Measurements from ENCODE around the gene NPEPPS.
"Not testable (repeated sequence)": the region's sequence is repeated elsewhere in the genome, so short reads cannot be mapped to it uniquely, and the experiment has no call there.

The NPEPPS gene

DNA sequence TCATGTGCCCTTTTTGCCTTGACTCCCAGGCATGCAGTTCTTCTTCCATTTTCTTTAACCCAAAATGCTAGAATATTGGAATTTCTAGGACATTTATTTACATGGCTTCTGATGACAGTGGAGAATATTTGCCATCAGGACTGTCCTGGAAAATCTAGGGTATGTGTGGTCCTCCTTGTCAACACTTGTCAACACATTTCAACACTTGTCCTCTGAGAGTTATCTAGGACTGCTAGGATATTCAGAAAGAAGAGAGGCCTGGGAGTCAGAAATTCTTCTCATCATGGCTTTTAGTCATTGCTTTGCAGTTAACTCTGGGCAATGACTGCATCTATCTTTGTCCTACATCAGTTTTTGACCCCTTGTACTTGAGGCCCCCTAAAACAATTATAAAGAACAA lies 11.5 kb upstream of the NPEPPS start:
- not testable (repeated sequence) for H3K27me3 ChIP-seq (ENCODE audit: control insufficient read depth, insufficient read depth, low read length); H3K27ac ChIP-seq (ENCODE audit: low read depth, low read length); H3K36me3 ChIP-seq (ENCODE audit: control insufficient read depth, insufficient read depth, low read length); H3K9ac ChIP-seq (ENCODE audit: low read length); H3K4me1 ChIP-seq (ENCODE audit: control insufficient read depth, insufficient read depth, low read length); H3K4me3 ChIP-seq (ENCODE audit: low read depth, low read length); H3K9me3 ChIP-seq (ENCODE audit: control insufficient read depth, insufficient read depth, low read depth, low read length)

GRCh38 chr17:47520279-47520678 lies 10.6 kb upstream of the NPEPPS start:
- H3K4me3 ChIP-seq (ENCODE audit: low read depth, low read length); H3K9me3 ChIP-seq (ENCODE audit: control insufficient read depth, insufficient read depth, low read depth, low read length); H3K27me3 ChIP-seq (ENCODE audit: control insufficient read depth, insufficient read depth, low read length); H3K36me3 ChIP-seq (ENCODE audit: control insufficient read depth, insufficient read depth, low read length); H3K9ac ChIP-seq (ENCODE audit: low read length); H3K27ac ChIP-seq (ENCODE audit: low read depth, low read length); H3K4me1 ChIP-seq (ENCODE audit: control insufficient read depth, insufficient read depth, low read length): not testable (repeated sequence)

GRCh38 chr17:47521434-47521833 lies 9.5 kb upstream of the NPEPPS start:
- not testable (repeated sequence) for H3K9me3 ChIP-seq (ENCODE audit: control insufficient read depth, insufficient read depth, low read depth, low read length); H3K27ac ChIP-seq (ENCODE audit: low read depth, low read length); H3K27me3 ChIP-seq (ENCODE audit: control insufficient read depth, insufficient read depth, low read length); H3K9ac ChIP-seq (ENCODE audit: low read length); H3K4me3 ChIP-seq (ENCODE audit: low read depth, low read length); H3K36me3 ChIP-seq (ENCODE audit: control insufficient read depth, insufficient read depth, low read length); H3K4me1 ChIP-seq (ENCODE audit: control insufficient read depth, insufficient read depth, low read length)

DNA sequence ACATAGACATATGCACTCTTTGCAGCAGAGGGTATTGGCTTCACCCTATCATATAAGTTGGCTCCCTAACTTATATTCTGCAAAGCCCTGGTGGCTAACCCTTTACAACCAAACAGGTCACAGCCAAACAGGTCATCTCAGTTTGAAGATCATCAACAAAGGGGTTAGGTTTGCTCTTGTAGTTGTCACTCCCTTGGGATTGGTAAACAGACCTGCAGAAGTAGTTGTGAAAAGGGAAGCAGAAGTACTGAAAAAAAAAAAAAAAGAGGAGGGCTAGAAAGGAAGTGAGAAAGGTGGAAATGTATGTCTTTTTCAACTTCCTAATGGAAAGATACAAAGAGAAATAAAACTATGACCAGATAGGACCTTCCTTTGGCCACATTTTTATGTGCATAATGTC lies 8.6 kb upstream of the NPEPPS start:
- H3K36me3 ChIP-seq (ENCODE audit: control insufficient read depth, insufficient read depth, low read length); H3K9ac ChIP-seq (ENCODE audit: low read length); H3K27ac ChIP-seq (ENCODE audit: low read depth, low read length); H3K4me3 ChIP-seq (ENCODE audit: low read depth, low read length); H3K9me3 ChIP-seq (ENCODE audit: control insufficient read depth, insufficient read depth, low read depth, low read length); H3K27me3 ChIP-seq (ENCODE audit: control insufficient read depth, insufficient read depth, low read length); H3K4me1 ChIP-seq (ENCODE audit: control insufficient read depth, insufficient read depth, low read length): not testable (repeated sequence)

DNA sequence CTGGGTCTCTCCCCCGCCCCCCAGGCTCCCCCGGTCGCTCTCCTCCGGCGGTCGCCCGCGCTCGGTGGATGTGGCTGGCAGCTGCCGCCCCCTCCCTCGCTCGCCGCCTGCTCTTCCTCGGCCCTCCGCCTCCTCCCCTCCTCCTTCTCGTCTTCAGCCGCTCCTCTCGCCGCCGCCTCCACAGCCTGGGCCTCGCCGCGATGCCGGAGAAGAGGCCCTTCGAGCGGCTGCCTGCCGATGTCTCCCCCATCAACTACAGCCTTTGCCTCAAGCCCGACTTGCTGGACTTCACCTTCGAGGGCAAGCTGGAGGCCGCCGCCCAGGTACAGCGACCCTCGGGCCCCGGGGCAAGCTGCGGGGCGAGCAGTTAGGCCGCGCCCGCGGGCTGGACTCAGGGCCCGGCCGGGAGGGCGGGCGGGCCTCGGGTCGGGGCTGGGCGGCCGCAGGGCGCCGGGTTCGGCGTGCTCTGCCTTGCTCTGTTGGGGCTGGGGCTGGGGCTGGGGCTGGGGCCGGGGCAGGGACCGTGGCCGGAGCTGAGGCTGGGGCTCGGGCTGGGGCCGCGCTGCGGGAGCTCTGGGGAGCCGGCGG lies 419 bp downstream of the NPEPPS start:
- H3K9me3 ChIP-seq (ENCODE audit: control insufficient read depth, insufficient read depth, low read depth, low read length); H3K27ac ChIP-seq (ENCODE audit: low read depth, low read length); H3K4me1 ChIP-seq (ENCODE audit: control insufficient read depth, insufficient read depth, low read length); H3K36me3 ChIP-seq (ENCODE audit: control insufficient read depth, insufficient read depth, low read length); H3K27me3 ChIP-seq (ENCODE audit: control insufficient read depth, insufficient read depth, low read length): not testable (repeated sequence)
- Histone ChIP-seq H3K4me3 (ENCODE audit: low read depth, low read length) (peak overlapping the region; percentile 59), H3K9ac (ENCODE audit: low read length) (peak overlapping the region; percentile 50)

DNA sequence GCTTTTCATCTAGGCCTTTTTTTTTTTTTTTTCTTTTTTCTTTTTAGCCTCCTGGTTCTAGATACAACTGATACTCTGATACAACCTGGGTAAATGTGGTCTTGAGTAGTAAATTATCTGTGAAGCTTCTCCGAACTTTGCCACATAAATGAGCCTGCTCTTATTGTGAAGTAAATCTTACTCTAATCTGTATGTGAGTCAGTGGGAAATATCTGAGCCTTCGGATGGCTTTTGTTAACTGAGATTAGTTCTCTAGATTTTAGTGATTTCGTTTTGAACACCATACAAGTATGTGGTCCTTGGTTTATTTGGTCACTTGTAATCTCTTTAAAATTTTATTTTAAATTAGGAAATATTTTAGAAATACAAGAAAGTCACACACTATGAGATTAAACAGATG lies 8.2 kb downstream of the NPEPPS start:
- not testable (repeated sequence) for H3K27ac ChIP-seq (ENCODE audit: low read depth, low read length); H3K36me3 ChIP-seq (ENCODE audit: control insufficient read depth, insufficient read depth, low read length); H3K9ac ChIP-seq (ENCODE audit: low read length); H3K4me1 ChIP-seq (ENCODE audit: control insufficient read depth, insufficient read depth, low read length); H3K27me3 ChIP-seq (ENCODE audit: control insufficient read depth, insufficient read depth, low read length); H3K4me3 ChIP-seq (ENCODE audit: low read depth, low read length); H3K9me3 ChIP-seq (ENCODE audit: control insufficient read depth, insufficient read depth, low read depth, low read length)

DNA sequence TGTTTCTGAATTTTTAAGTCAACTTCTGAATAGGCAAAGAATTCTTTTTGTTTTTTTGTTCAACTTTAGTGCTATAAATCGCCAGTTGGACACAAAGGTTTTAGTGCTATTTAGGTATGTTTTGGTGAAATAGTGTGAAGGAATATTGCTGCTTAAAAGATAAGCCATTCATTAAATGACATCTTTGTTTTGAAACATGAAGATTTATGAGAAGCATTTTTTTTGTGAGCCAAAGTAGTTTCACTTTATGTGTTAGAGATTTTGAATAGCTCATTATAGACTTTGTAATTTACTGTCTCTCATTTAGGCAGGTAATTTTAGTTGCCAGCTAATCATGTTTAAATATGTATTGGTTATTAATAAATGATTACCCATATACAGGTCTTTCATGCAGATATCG lies 10.8 kb downstream of the NPEPPS start:
- not testable (repeated sequence) for H3K9ac ChIP-seq (ENCODE audit: low read length); H3K4me3 ChIP-seq (ENCODE audit: low read depth, low read length); H3K27me3 ChIP-seq (ENCODE audit: control insufficient read depth, insufficient read depth, low read length)

DNA sequence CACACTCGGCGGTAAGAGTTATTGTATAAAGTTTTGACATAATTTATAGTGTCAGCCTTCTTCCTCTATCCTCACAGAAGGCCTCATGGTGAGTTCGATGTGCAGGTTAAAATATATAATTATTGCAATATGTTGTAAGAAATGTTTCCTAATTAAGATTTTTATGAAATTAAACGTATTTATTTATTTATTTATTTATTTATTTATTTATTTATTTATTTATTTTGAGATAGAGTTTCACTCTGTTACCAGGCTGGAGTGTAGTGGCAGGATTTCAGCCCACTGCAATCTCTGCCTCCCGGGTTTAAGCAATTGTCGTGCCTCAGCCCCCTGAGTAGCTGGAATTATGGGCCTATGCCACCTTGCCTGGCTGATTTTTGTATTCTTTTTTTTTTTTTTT lies 13.4 kb downstream of the NPEPPS start:
- H3K27ac ChIP-seq (ENCODE audit: low read depth, low read length); H3K9ac ChIP-seq (ENCODE audit: low read length); H3K4me1 ChIP-seq (ENCODE audit: control insufficient read depth, insufficient read depth, low read length); H3K36me3 ChIP-seq (ENCODE audit: control insufficient read depth, insufficient read depth, low read length); H3K4me3 ChIP-seq (ENCODE audit: low read depth, low read length); H3K9me3 ChIP-seq (ENCODE audit: control insufficient read depth, insufficient read depth, low read depth, low read length); H3K27me3 ChIP-seq (ENCODE audit: control insufficient read depth, insufficient read depth, low read length): not testable (repeated sequence)

More for the DNA sequence above, 10.8 kb downstream of the NPEPPS start:
- not testable (repeated sequence) for H3K27ac ChIP-seq (ENCODE audit: low read depth, low read length); H3K4me1 ChIP-seq (ENCODE audit: control insufficient read depth, insufficient read depth, low read length); H3K9me3 ChIP-seq (ENCODE audit: control insufficient read depth, insufficient read depth, low read depth, low read length); H3K36me3 ChIP-seq (ENCODE audit: control insufficient read depth, insufficient read depth, low read length)

DNA sequence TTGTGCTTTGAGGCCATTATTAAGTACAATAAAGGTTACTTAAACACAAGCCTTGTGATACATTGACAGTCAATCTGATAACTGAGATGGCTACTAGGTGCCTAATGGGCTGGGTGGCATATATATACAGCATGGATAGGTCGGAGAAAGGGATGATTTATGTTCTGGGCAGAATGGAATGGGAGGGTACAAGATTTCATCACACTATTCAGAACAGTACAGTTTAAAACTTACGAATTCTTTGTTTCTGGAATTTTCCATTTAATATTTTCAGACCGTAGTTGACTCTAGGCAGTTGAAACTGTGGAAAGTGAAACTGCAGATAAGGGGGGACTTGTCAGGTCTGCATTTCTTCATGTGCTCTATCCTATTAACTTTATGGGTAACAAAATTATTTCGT lies 23.8 kb downstream of the NPEPPS start:
- not testable (repeated sequence) for H3K9ac ChIP-seq (ENCODE audit: low read length); H3K9me3 ChIP-seq (ENCODE audit: control insufficient read depth, insufficient read depth, low read depth, low read length); H3K36me3 ChIP-seq (ENCODE audit: control insufficient read depth, insufficient read depth, low read length); H3K4me1 ChIP-seq (ENCODE audit: control insufficient read depth, insufficient read depth, low read length); H3K4me3 ChIP-seq (ENCODE audit: low read depth, low read length); H3K27ac ChIP-seq (ENCODE audit: low read depth, low read length); H3K27me3 ChIP-seq (ENCODE audit: control insufficient read depth, insufficient read depth, low read length)

GRCh38 chr17:47556108-47556507 lies 25.2 kb downstream of the NPEPPS start:
- H3K4me1 ChIP-seq (ENCODE audit: control insufficient read depth, insufficient read depth, low read length); H3K9ac ChIP-seq (ENCODE audit: low read length); H3K27me3 ChIP-seq (ENCODE audit: control insufficient read depth, insufficient read depth, low read length); H3K9me3 ChIP-seq (ENCODE audit: control insufficient read depth, insufficient read depth, low read depth, low read length); H3K36me3 ChIP-seq (ENCODE audit: control insufficient read depth, insufficient read depth, low read length); H3K4me3 ChIP-seq (ENCODE audit: low read depth, low read length); H3K27ac ChIP-seq (ENCODE audit: low read depth, low read length): not testable (repeated sequence)

GRCh38 chr17:47560517-47561043 lies 29.7 kb downstream of the NPEPPS start:
- H3K9me3 ChIP-seq (ENCODE audit: control insufficient read depth, insufficient read depth, low read depth, low read length); H3K4me3 ChIP-seq (ENCODE audit: low read depth, low read length); H3K36me3 ChIP-seq (ENCODE audit: control insufficient read depth, insufficient read depth, low read length); H3K4me1 ChIP-seq (ENCODE audit: control insufficient read depth, insufficient read depth, low read length); H3K9ac ChIP-seq (ENCODE audit: low read length); H3K27me3 ChIP-seq (ENCODE audit: control insufficient read depth, insufficient read depth, low read length); H3K27ac ChIP-seq (ENCODE audit: low read depth, low read length): not testable (repeated sequence)
